Omental fat pad (tissue), 4 donors: Measurements from ENCODE around the gene CARD19. TPM values are rescaled to one million over a fixed set of nuclear protein-coding genes. Genes with fewer than 3 reads are reported as not detected.
A peak's percentile ranks its signal among the peaks of the same experiment; 100 is the strongest.

ENCODE experiments used
- ATAC-seq: fragments of 150-250 bp; one replicate; pipeline ENCODE4 v1.9.1; 2016; ENCODE audit warnings: mild to moderate bottlenecking, moderate library complexity; ENCODE audit not compliant: low FRiP score
- DNase-seq: peaks from one replicate; pipeline ENCODE4 v3.0.0-alpha.2; 2019; ENCODE audit warnings: low spot score
- CTCF ChIP-seq, 3 donors: fragments of 450-650 bp; IDR thresholded peaks; one replicate each; pipeline ENCODE4 v1.5.1; 2016 to 2017; ENCODE audit warnings: antibody characterized with exemption in 3 of 3, mild to moderate bottlenecking in 3 of 3, moderate library complexity in 2 of 3
- total RNA-seq, 4 donors: library from RNA; depleted of rRNA; stranded (reverse); fragments of >200 nt; gene quantifications; one replicate each; pipeline ENCODE4 v1.1.0, GENCODE V29; 2016

Gene CARD19
- total RNA-seq, 4 donors from 2014 or later: 45.7 to 76.5 (median 57.9) TPM

- TF ChIP-seq CTCF (IDR thresholded peaks at IDR 0.05): peak in 1 of 3 donors; percentile 97
- ATAC-seq (peak; percentile 95), DNase-seq (peak; percentile 66)
These were observed 63.8 kb downstream of the CARD19 start for GRCh38 chr9:93159601-93160471.

DNA sequence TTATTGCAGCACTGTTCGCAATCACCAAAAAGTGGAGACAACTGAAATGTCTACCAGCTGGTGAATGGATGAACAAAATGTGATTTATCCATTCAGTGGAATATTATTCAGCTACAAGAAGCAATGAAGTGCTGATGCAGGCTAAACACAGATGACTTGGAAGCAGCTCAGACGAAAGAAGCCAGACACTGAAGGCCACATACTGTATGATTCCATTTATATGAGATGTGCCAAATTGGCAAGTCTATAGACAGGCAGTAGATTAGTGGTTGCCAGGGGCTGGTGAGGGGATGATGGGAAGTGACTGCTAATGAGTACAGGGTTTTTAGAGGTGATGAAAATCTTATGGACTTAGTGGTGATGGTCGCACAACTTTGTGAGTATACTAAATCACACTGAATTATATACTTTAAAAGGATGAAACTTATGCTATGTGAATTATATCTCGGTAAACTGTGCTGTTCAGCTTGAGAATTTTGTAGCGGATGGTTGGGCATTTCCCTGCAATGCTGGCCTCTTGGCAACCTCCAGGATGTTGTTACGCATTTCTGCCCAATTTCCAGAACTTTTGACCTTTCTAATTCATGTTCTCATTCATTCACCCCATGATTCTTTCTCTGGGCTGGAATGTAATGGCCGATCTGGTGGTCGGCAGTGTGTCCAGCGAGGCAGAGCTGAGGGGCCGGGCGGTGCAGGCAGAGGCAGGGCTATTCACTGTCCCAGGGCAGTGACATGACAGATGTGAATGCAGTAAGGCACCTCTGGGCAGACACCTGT, 66.0 kb downstream of the CARD19 start:
- no peak for DNase-seq
- ATAC-seq: no peak
- TF ChIP-seq CTCF (IDR thresholded peaks at IDR 0.05): no peak

Other genes with a start within 250 kb of the CARD19 start
- gene ZNF484, start 218.2 kb upstream of the CARD19 start, total RNA-seq: 10 to 100 TPM in 2 of 4 donors, 1 to 10 TPM in 2; 8.3 to 19.4 (median 11.5) TPM
- 10 to 100 TPM in 2 of 4 donors, 1 to 10 TPM in 2; 5.4 to 26.5 (median 8.9) TPM for gene FGD3, start 148.7 kb upstream of the CARD19 start, total RNA-seq
- gene SUSD3, start 37.5 kb upstream of the CARD19 start, total RNA-seq: 10 to 100 TPM in 2 of 4 donors, 1 to 10 TPM in 2; 6.8 to 24.2 (median 12.8) TPM
- 100 to 1,000 TPM in 2 of 4 donors, 10 to 100 TPM in 2; 63.3 to 137 (median 104) TPM for gene NINJ1, start 38.0 kb downstream of the CARD19 start, total RNA-seq
- 1 to 10 TPM in 1 of 4 donors, under 1 TPM in 3; 0.28 to 1.7 (median 0.47) TPM for gene WNK2, start 87.9 kb downstream of the CARD19 start, total RNA-seq